Right lobe of liver (tissue), 6 donors: ENCODE measurements around the gene FSTL4. TPM values are rescaled to one million over a fixed set of nuclear protein-coding genes. Genes with fewer than 3 reads are reported as not detected.

Source experiments
- ATAC-seq, 4 donors: fragments of 200-7000 bp; cut with Tn5 transposase; one replicate each; pipeline ENCODE4 v1.9.1; 2020; ENCODE audit warnings: mild to moderate bottlenecking in 4 of 4, moderate library complexity in 4 of 4
- DNase-seq, 3 donors: peaks; one replicate each; pipeline ENCODE4 v3.0.0-alpha.2; 2020
- H3K27ac ChIP-seq, 3 donors: fragments of 200-600 bp; one replicate each; pipeline ENCODE4 v1.8.0; 2022
- H3K27me3 ChIP-seq, 2 donors: fragments of 200-600 bp; one replicate each; pipeline ENCODE4 v1.8.0; 2022
- H3K36me3 ChIP-seq, 4 donors: fragments of 200-600 bp; sonication (generic) in 1 of 4; one replicate each; pipeline versions ENCODE4 v1.5.1 to v1.8.0; 2017 to 2022; ENCODE audit warnings: control low read depth in 1 of 4
- H3K4me1 ChIP-seq, 4 donors: fragments of 200-600 bp; sonication (generic) in 1 of 4; one replicate each; pipeline versions ENCODE4 v1.5.1 to v1.8.0; 2017 to 2022; ENCODE audit warnings: control low read depth in 1 of 4
- H3K4me3 ChIP-seq, 3 donors: fragments of 200-600 bp; one replicate each; pipeline ENCODE4 v1.8.0; 2022
- H3K9me3 ChIP-seq, 4 donors: fragments of 200-600 bp; sonication (generic) in 1 of 4; one replicate each; pipeline versions ENCODE4 v1.5.1 to v1.8.0; 2017 to 2022; ENCODE audit warnings: control low read depth in 1 of 4
- POLR2A ChIP-seq: fragments of 450-650 bp; IDR thresholded peaks from one replicate; pipeline ENCODE4 v1.6.1; 2017; ENCODE audit warnings: antibody characterized with exemption, mild to moderate bottlenecking
- WGBS: methylation state at CpG from one replicate; pipeline ENCODE4 v1.1.6; 2018; ENCODE audit warnings: low coverage, low lambda C conversion rate; ENCODE audit not compliant: insufficient coverage; ENCODE audit errors: missing lambda C conversion rate; 5-methylcytosine and 5-hydroxymethylcytosine counted together
- intact Hi-C, 2 donors: fragments of 100-400 bp; cut with DNase I; formaldehyde crosslinking; loops; one replicate each; pipeline versions ENCODE4 v1.11.2 to v1.14.1; 2022
- total RNA-seq, 6 experiments: library from RNA; depleted of rRNA in 2 of 6; stranded (reverse); fragments of >200 nt in 2 of 6; fragmentation: NEBNext Ultra II Directional in 3 of 6; extraction: Animal tissue kit (Norgen Biotek cat#: 25700) in 3 of 6; gene quantifications; one replicate each; pipeline versions ENCODE4 v1.1.0 to v1.2.4, GENCODE V29; 2016 to 2023
- TF ChIP-seq, protein P1 (sequence below), 4 donors: fragments of 200-600 bp in 3 of 4; fragments of 450-650 bp in 1 of 4; IDR thresholded peaks; one replicate each; pipeline versions ENCODE4 v1.5.1 to v1.8.0; 2016 to 2022; ENCODE audit warnings: antibody characterized with exemption in 4 of 4, mild to moderate bottlenecking in 2 of 4
- donor health status: DM: no; HTN: yes; CAD: no.
- donor health status: DM: no; HTN: no; CAD: no.
- donor health status: DM: no; HTN: no; CAD: no.
- donor health status: DM: no; HTN: yes; CAD: no.
- donor health status: DM: no; HTN: yes; CAD: no.

FSTL4 gene
- total RNA-seq, 6 experiments from 2014 or later: 0.62 to 1.3 (median 0.80) TPM; not detected in 3

GRCh38 chr5:133373121-133373870 is 239.0 kb downstream of the FSTL4 start:
- peaks cover 0 to 11% (median 0%) of the 10 kb centered on the region in 4 donors for H3K9me3 ChIP-seq
- TF ChIP-seq POLR2A: no peak
- intact Hi-C loops: no loop called here
- no peak overlapping the region for H3K27ac ChIP-seq
- H3K4me1 ChIP-seq: no peaks in the 10 kb centered on the region
- WGBS: 78% methylated on average over 4 of the region's 5 CpGs
- ATAC-seq (no peak), DNase-seq (no peak)
- H3K36me3 ChIP-seq: no peaks in the 10 kb centered on the region
- no peak overlapping the region for H3K4me3 ChIP-seq
- H3K27me3 ChIP-seq: no peaks in the 10 kb centered on the region

- no peaks in the 10 kb centered on the region for H3K36me3 ChIP-seq
- WGBS: 64% methylated on average over 7 of the region's 7 CpGs
- ATAC-seq (no peak), DNase-seq (no peak)
- intact Hi-C loops: no loop called here
- H3K4me1 ChIP-seq: no peaks in the 10 kb centered on the region
- no peaks in the 10 kb centered on the region for H3K27me3 ChIP-seq
- H3K9me3 ChIP-seq: peaks cover 0 to 3% (median 0%) of the 10 kb centered on the region in 4 donors
- no peak overlapping the region for H3K4me3 ChIP-seq
- no peak overlapping the region for H3K27ac ChIP-seq
- TF ChIP-seq POLR2A: no peak
- TF ChIP-seq, protein P1, sequence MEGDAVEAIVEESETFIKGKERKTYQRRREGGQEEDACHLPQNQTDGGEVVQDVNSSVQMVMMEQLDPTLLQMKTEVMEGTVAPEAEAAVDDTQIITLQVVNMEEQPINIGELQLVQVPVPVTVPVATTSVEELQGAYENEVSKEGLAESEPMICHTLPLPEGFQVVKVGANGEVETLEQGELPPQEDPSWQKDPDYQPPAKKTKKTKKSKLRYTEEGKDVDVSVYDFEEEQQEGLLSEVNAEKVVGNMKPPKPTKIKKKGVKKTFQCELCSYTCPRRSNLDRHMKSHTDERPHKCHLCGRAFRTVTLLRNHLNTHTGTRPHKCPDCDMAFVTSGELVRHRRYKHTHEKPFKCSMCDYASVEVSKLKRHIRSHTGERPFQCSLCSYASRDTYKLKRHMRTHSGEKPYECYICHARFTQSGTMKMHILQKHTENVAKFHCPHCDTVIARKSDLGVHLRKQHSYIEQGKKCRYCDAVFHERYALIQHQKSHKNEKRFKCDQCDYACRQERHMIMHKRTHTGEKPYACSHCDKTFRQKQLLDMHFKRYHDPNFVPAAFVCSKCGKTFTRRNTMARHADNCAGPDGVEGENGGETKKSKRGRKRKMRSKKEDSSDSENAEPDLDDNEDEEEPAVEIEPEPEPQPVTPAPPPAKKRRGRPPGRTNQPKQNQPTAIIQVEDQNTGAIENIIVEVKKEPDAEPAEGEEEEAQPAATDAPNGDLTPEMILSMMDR (IDR thresholded peaks at IDR 0.05): no peak
Observed at GRCh38 chr5:133372293-133372937, 239.9 kb downstream of the FSTL4 start.

GRCh38 chr5:133371371-133372155 is 240.8 kb downstream of the FSTL4 start:
- Histone ChIP-seq H3K36me3 (no peaks in the 10 kb centered on the region), H3K4me1 (no peaks in the 10 kb centered on the region), H3K4me3 (no peak overlapping the region), H3K27me3 (no peaks in the 10 kb centered on the region), H3K27ac (no peak overlapping the region), H3K9me3 (no peaks in the 10 kb centered on the region)
- intact Hi-C loops: no loop called here
- TF ChIP-seq POLR2A: no peak
- TF ChIP-seq, protein P1 (IDR thresholded peaks at IDR 0.05): no peak
- ATAC-seq (no peak), DNase-seq (no peak)
- 83% methylated on average over 13 of the region's 15 CpGs for WGBS

DNA sequence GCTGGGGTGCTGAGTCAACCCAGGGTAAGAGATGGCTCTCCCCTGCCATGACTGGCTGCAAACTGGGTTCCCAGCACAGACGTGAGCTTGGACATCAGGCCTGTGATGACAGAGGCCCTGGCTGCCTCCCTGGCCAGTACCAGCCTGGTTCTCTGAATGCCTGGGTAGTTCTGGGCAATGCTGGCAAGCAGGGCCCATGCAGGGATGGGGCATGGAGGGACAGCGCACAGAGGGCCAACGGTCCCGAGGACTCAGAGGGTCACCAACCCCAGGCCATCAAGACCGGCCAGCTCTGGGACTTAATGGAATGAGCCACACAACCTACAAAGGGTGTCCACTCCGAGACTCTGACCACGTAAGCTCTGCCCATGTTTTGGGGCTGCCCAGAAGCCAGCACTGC is 241.4 kb downstream of the FSTL4 start:
- DNase-seq: no peak
- H3K9me3 ChIP-seq: no peaks in the 10 kb centered on the region
- no peaks in the 10 kb centered on the region for H3K36me3 ChIP-seq
- no peak overlapping the region for H3K27ac ChIP-seq
- H3K4me3 ChIP-seq: no peak overlapping the region
- WGBS: no CpG with 5 or more reads among the region's 7 CpGs
- H3K4me1 ChIP-seq: no peaks in the 10 kb centered on the region
- H3K27me3 ChIP-seq: no peaks in the 10 kb centered on the region
- ATAC-seq: no peak
- intact Hi-C loops: no loop called here
- no peak for TF ChIP-seq POLR2A
- TF ChIP-seq, protein P1 (IDR thresholded peaks at IDR 0.05): no peak
